GM23338 (cell line): ENCODE measurements around the gene FRY. TPM values are rescaled to one million over a fixed set of nuclear protein-coding genes. Genes with fewer than 3 reads are reported as not detected.

Experiments
- ATAC-seq: fragments of 200-7000 bp; cut with Tn5 transposase; 3 replicates; pipeline ENCODE4 v1.9.1; 2020
- DNase-seq: peaks from one replicate; pipeline ENCODE4 v3.0.0-alpha.2; 2015; ENCODE audit warnings: low spot score
- H2AFZ ChIP-seq: fragments of 200-600 bp; sonication (generic); 2 replicates; pipeline ENCODE4 v1.8.0; 2016; ENCODE audit warnings: antibody characterized with exemption, mild to moderate bottlenecking, moderate library complexity
- H3F3A ChIP-seq: fragments of 200-600 bp; sonication (generic); replicated peaks from 2 replicates; pipeline ENCODE4 v1.8.0; 2017; ENCODE audit warnings: antibody characterized with exemption, mixed run types, low read depth
- H3K27ac ChIP-seq: fragments of 200-600 bp; sonication (generic); 2 replicates; pipeline ENCODE4 v1.6.1; 2016; ENCODE audit warnings: low read depth
- H3K27me3 ChIP-seq: fragments of 200-600 bp; sonication (generic); 2 replicates; pipeline ENCODE4 v1.8.0; 2016; ENCODE audit warnings: mild to moderate bottlenecking, mixed run types, moderate library complexity; ENCODE audit not compliant: insufficient read depth
- H3K36me3 ChIP-seq: fragments of 200-600 bp; sonication (generic); 2 replicates; pipeline ENCODE4 v1.8.0; 2016; ENCODE audit warnings: mild to moderate bottlenecking; ENCODE audit not compliant: insufficient read depth
- H3K4me1 ChIP-seq: fragments of 200-600 bp; sonication (generic); 2 replicates; pipeline ENCODE4 v1.8.0; 2016; ENCODE audit warnings: mild to moderate bottlenecking, moderate library complexity; ENCODE audit not compliant: insufficient read depth
- H3K4me2 ChIP-seq: fragments of 200-600 bp; sonication (generic); 2 replicates; pipeline ENCODE4 v1.7.1; 2017; ENCODE audit warnings: mixed run types
- H3K4me3 ChIP-seq: fragments of 200-600 bp; sonication (generic); 2 replicates; pipeline ENCODE4 v1.6.1; 2016; ENCODE audit warnings: mixed run types
- H3K79me2 ChIP-seq: fragments of 200-600 bp; sonication (generic); replicated peaks from 2 replicates; pipeline ENCODE4 v1.8.0; 2017; ENCODE audit warnings: mild to moderate bottlenecking; ENCODE audit not compliant: insufficient read depth
- H3K9me2 ChIP-seq: fragments of 200-600 bp; sonication (generic); 2 replicates; pipeline ENCODE4 v1.8.0; 2017; ENCODE audit not compliant: insufficient read depth
- H4K20me1 ChIP-seq: fragments of 200-600 bp; sonication (generic); replicated peaks from 2 replicates; pipeline ENCODE4 v1.8.0; 2017; ENCODE audit warnings: mild to moderate bottlenecking; ENCODE audit not compliant: insufficient read depth
- H3K27ac Mint-ChIP-seq: 2 replicates; pipeline ENCODE4 v1.8.0; 2020; ENCODE audit warnings: inconsistent platforms, mild to moderate bottlenecking, moderate library complexity, mixed read lengths
- H3K27me3 Mint-ChIP-seq: 3 replicates; pipeline ENCODE4 v1.8.0; 2022; ENCODE audit warnings: low read depth, mild to moderate bottlenecking, moderate library complexity, mixed read lengths, inconsistent platforms; ENCODE audit not compliant: insufficient read depth, poor library complexity
- H3K36me3 Mint-ChIP-seq: 3 replicates; pipeline ENCODE4 v1.8.0; 2021; ENCODE audit warnings: low read depth, mild to moderate bottlenecking, inconsistent platforms, moderate library complexity, mixed read lengths
- H3K4me1 Mint-ChIP-seq: 3 replicates; pipeline ENCODE4 v1.8.0; 2020; ENCODE audit warnings: mild to moderate bottlenecking, inconsistent platforms, mixed read lengths
- H3K4me3 Mint-ChIP-seq: 3 replicates; pipeline ENCODE4 v1.8.0; 2021; ENCODE audit warnings: moderate library complexity, mild to moderate bottlenecking, inconsistent platforms, mixed read lengths
- H3K9me3 Mint-ChIP-seq: 3 replicates; pipeline ENCODE4 v1.8.0; 2020; ENCODE audit warnings: moderate library complexity, mild to moderate bottlenecking, inconsistent platforms, mixed read lengths
- CREB1 ChIP-seq: fragments of 250-450 bp; sonication (Bioruptor Pico); IDR thresholded peaks from 2 replicates; pipeline ENCODE4 v1.5.0; 2020; ENCODE audit warnings: low read depth, mild to moderate bottlenecking, moderate library complexity
- CTCF ChIP-seq, 2 experiments: fragments of 200-600 bp in 1 of 2; sonication (generic) in 1 of 2; conservative IDR thresholded peaks; 2 replicates each; pipeline versions ENCODE4 v1.5.1 to v1.6.1; 2016 to 2017; ENCODE audit warnings: antibody characterized with exemption in 2 of 2, low read depth in 2 of 2, mild to moderate bottlenecking in 2 of 2, moderate library complexity in 1 of 2
- ETS1 ChIP-seq: IDR thresholded peaks from 2 replicates; pipeline ENCODE4 v1.6.1; 2016; ENCODE audit warnings: antibody characterized with exemption
- EZH2 ChIP-seq: fragments of 200-600 bp; sonication (generic); IDR thresholded peaks from one replicate; pipeline ENCODE4 v1.8.0; 2017; ENCODE audit warnings: antibody characterized with exemption, mild to moderate bottlenecking, low read depth; ENCODE audit not compliant: unreplicated experiment
- EZH2phosphoT487 ChIP-seq: fragments of 200-600 bp; sonication (generic); IDR thresholded peaks from one replicate; pipeline ENCODE4 v1.8.1; 2018; ENCODE audit warnings: antibody characterized with exemption; ENCODE audit not compliant: unreplicated experiment
- JUNB ChIP-seq: IDR thresholded peaks from one replicate; pipeline ENCODE4 v1.6.1; 2016; ENCODE audit warnings: antibody characterized with exemption; ENCODE audit not compliant: unreplicated experiment
- NANOG ChIP-seq: IDR thresholded peaks from 2 replicates; pipeline ENCODE4 v1.6.1; 2016; ENCODE audit warnings: antibody characterized with exemption, borderline replicate concordance
- ZNF114 ChIP-seq: fragments of 250-450 bp; sonication (Bioruptor Pico); IDR thresholded peaks from 2 replicates; pipeline ENCODE4 v1.5.0; 2020; ENCODE audit warnings: mild to moderate bottlenecking, moderate library complexity
- ZNF331 ChIP-seq: fragments of 250-450 bp; sonication (Bioruptor Pico); IDR thresholded peaks from 2 replicates; pipeline ENCODE4 v1.5.0; 2020; ENCODE audit warnings: low read depth, mild to moderate bottlenecking, moderate library complexity
- polyA plus RNA-seq: library from polyadenylated mRNA; unstranded; fragments of >200 nt; fragmentation: Nextera tagmentation; extraction: Ambion mirVana; gene quantifications from 2 replicates; pipeline ENCODE4 v1.2.1, GENCODE V29; 2016
- total RNA-seq: library from RNA; depleted of rRNA; stranded (reverse); fragments of >200 nt; shearing (Covaris generic); gene quantifications from 2 replicates; pipeline ENCODE4 v1.2.3, GENCODE V29; 2014
- TF ChIP-seq, protein P1 (sequence below): IDR thresholded peaks from one replicate; pipeline ENCODE4 v1.6.1; 2018; ENCODE audit warnings: antibody characterized with exemption; ENCODE audit not compliant: unreplicated experiment

Gene FRY
- total and polyA plus RNA-seq, 2 experiments from 2014 or later = 2.4 to 10.1 TPM

GRCh38 chr13:32267836-32268439 lies 236.4 kb downstream of the FRY start:
- H3K27ac Mint-ChIP-seq = peak overlapping the region; percentile 57; the same call in 1 of the 2 replicates
- H3K4me1 Mint-ChIP-seq = 0 out of 3 replicates have a peak, but pooled peaks cover 2% of the 10 kb centered on the region
- Histone ChIP-seq H3K36me3 (no peaks in the 10 kb centered on the region), H3K9me2 (no peaks in the 10 kb centered on the region), H3F3A (no peaks in the 10 kb centered on the region), H3K27ac (no peak overlapping the region), H3K27me3 (no peaks in the 10 kb centered on the region), H3K4me2 (no peak overlapping the region), H2AFZ (no peak overlapping the region), H3K79me2 (no peaks in the 10 kb centered on the region), H3K4me3 (no peak overlapping the region), H4K20me1 (no peaks in the 10 kb centered on the region), H3K4me1 (no peaks in the 10 kb centered on the region)
- DNase-seq (peak; percentile 85), ATAC-seq (peak; percentile 100)
- no peaks in the 10 kb centered on the region for H3K9me3 Mint-ChIP-seq
- TF ChIP-seq CTCF (conservative IDR thresholded peaks at IDR 0.05; ENCODE audit: low read depth in 2 of 2) (peak; percentile 86 to 87), ZNF331 (CRISPR knock-in tag) (no peak), EZH2 (no peak), ZNF114 (CRISPR knock-in tag) (no peak), NANOG (no peak)
- H3K27me3 Mint-ChIP-seq = peaks cover 2% of the 10 kb centered on the region
- no peak overlapping the region for H3K4me3 Mint-ChIP-seq
- no peaks in the 10 kb centered on the region for H3K36me3 Mint-ChIP-seq

GRCh38 chr13:32272021-32272683 lies 240.6 kb downstream of the FRY start:
- peaks cover 2% of the 10 kb centered on the region for H3K27me3 Mint-ChIP-seq
- Histone ChIP-seq H2AFZ (no peak overlapping the region), H3K79me2 (no peaks in the 10 kb centered on the region), H3F3A (no peaks in the 10 kb centered on the region), H3K27me3 (no peaks in the 10 kb centered on the region), H3K4me3 (no peak overlapping the region), H3K9me2 (no peaks in the 10 kb centered on the region), H3K36me3 (no peaks in the 10 kb centered on the region), H4K20me1 (no peaks in the 10 kb centered on the region), H3K27ac (no peak overlapping the region), H3K4me2 (no peak overlapping the region), H3K4me1 (0 out of 2 replicates have a peak, but pooled peaks cover 3% of the 10 kb centered on the region)
- H3K36me3 Mint-ChIP-seq = no peaks in the 10 kb centered on the region
- ATAC-seq = no peak
- no peak overlapping the region for H3K27ac Mint-ChIP-seq
- H3K9me3 Mint-ChIP-seq = no peaks in the 10 kb centered on the region
- DNase-seq = no peak
- 0 out of 3 replicates have a peak, but pooled peaks cover 2% of the 10 kb centered on the region for H3K4me1 Mint-ChIP-seq
- H3K4me3 Mint-ChIP-seq = no peak overlapping the region
- no peak for TF ChIP-seq CREB1 (CRISPR knock-in tag)
- TF ChIP-seq, protein P1, sequence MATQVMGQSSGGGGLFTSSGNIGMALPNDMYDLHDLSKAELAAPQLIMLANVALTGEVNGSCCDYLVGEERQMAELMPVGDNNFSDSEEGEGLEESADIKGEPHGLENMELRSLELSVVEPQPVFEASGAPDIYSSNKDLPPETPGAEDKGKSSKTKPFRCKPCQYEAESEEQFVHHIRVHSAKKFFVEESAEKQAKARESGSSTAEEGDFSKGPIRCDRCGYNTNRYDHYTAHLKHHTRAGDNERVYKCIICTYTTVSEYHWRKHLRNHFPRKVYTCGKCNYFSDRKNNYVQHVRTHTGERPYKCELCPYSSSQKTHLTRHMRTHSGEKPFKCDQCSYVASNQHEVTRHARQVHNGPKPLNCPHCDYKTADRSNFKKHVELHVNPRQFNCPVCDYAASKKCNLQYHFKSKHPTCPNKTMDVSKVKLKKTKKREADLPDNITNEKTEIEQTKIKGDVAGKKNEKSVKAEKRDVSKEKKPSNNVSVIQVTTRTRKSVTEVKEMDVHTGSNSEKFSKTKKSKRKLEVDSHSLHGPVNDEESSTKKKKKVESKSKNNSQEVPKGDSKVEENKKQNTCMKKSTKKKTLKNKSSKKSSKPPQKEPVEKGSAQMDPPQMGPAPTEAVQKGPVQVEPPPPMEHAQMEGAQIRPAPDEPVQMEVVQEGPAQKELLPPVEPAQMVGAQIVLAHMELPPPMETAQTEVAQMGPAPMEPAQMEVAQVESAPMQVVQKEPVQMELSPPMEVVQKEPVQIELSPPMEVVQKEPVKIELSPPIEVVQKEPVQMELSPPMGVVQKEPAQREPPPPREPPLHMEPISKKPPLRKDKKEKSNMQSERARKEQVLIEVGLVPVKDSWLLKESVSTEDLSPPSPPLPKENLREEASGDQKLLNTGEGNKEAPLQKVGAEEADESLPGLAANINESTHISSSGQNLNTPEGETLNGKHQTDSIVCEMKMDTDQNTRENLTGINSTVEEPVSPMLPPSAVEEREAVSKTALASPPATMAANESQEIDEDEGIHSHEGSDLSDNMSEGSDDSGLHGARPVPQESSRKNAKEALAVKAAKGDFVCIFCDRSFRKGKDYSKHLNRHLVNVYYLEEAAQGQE = no peak
- no peak for TF ChIP-seq EZH2phosphoT487
- TF ChIP-seq ETS1 = no peak
- TF ChIP-seq CTCF (conservative IDR thresholded peaks at IDR 0.05; ENCODE audit: low read depth in 2 of 2) = no peak
- TF ChIP-seq JUNB = no peak
